Activated B cell treated with CpG ODN at 0.5 μM for 24 hours (primary cell): ENCODE data around the gene ITM2C. TPM values are rescaled to one million over a fixed set of nuclear protein-coding genes. Genes with fewer than 3 reads are reported as not detected.

Experiments
- ATAC-seq: fragments of 200-7000 bp; cut with Tn5 transposase; one replicate; pipeline ENCODE4 v1.10.0; 2021; ENCODE audit warnings: low read depth, mild to moderate bottlenecking, moderate library complexity
- CTCF ChIA-PET: fragments of 350-600 bp; sonication (Branson Sonifier 250); formaldehyde crosslinking; loops from one replicate; lab custom pipeline; 2021; ENCODE audit warnings: antibody characterized with exemption; lab: Charles Lee
- POLR2A ChIA-PET: fragments of 350-600 bp; sonication (Branson Sonifier 250); formaldehyde crosslinking; loops from one replicate; lab custom pipeline; 2021; ENCODE audit warnings: antibody characterized with exemption; lab: Charles Lee
- DNase-seq: peaks from one replicate; pipeline ENCODE4 v3.0.0; 2022
- H3K27ac Mint-ChIP-seq: one replicate; pipeline ENCODE4 v1.8.0; 2020; ENCODE audit warnings: mixed read lengths
- H3K27me3 Mint-ChIP-seq: one replicate; pipeline ENCODE4 v1.8.0; 2021; ENCODE audit warnings: mixed read lengths
- H3K36me3 Mint-ChIP-seq: one replicate; pipeline ENCODE4 v1.8.0; 2021; ENCODE audit warnings: low read depth, mixed read lengths
- H3K4me1 Mint-ChIP-seq: one replicate; pipeline ENCODE4 v1.8.0; 2021; ENCODE audit warnings: mixed read lengths
- H3K4me3 Mint-ChIP-seq: one replicate; pipeline ENCODE4 v1.8.0; 2020; ENCODE audit warnings: mild to moderate bottlenecking, mixed read lengths
- H3K9me3 Mint-ChIP-seq: one replicate; pipeline ENCODE4 v1.8.0; 2020; ENCODE audit warnings: mixed read lengths
- CTCF ChIP-seq: fragments of 200-600 bp; IDR thresholded peaks from one replicate; pipeline ENCODE4 v1.8.0; 2022; ENCODE audit warnings: antibody characterized with exemption, mild to moderate bottlenecking
- intact Hi-C: fragments of 100-400 bp; cut with micrococcal nuclease; formaldehyde crosslinking; loops from one replicate; pipeline ENCODE4 v1.15.1; 2024
- total RNA-seq: library from RNA; stranded (reverse); gene quantifications from 2 replicates; pipeline ENCODE4 v1.2.3, GENCODE V29; 2022

ITM2C gene
- total RNA-seq, 1 donor from 2014 or later, result 102 TPM

- Mint-ChIP-seq H3K4me1 (peaks cover 8% of the 10 kb centered on the region), H3K27me3 (peaks cover 1% of the 10 kb centered on the region), H3K27ac (no peak overlapping the region), H3K36me3 (peaks cover 2% of the 10 kb centered on the region), H3K4me3 (no peak overlapping the region), H3K9me3 (no peaks in the 10 kb centered on the region)
- TF ChIP-seq CTCF, result no peak
- ATAC-seq (no peak), DNase-seq (peak; percentile 5)
- ChIA-PET POLR2A (no interaction called here), CTCF (no interaction called here)
- intact Hi-C loops, result no loop called here
Observed at GRCh38 chr2:230908092-230908594, 43.4 kb downstream of the ITM2C start.

GRCh38 chr2:230908595-230909191 lies 44.0 kb downstream of the ITM2C start:
- H3K4me1 Mint-ChIP-seq, result peaks cover 11% of the 10 kb centered on the region
- no peak overlapping the region for H3K27ac Mint-ChIP-seq
- ATAC-seq, result no peak
- no peak for TF ChIP-seq CTCF
- POLR2A ChIA-PET, result no interaction called here
- DNase-seq, result peak; percentile 5
- intact Hi-C loops, result no loop called here
- no peaks in the 10 kb centered on the region for H3K9me3 Mint-ChIP-seq
- peaks cover 1% of the 10 kb centered on the region for H3K27me3 Mint-ChIP-seq
- peaks cover 2% of the 10 kb centered on the region for H3K36me3 Mint-ChIP-seq
- CTCF ChIA-PET, result no interaction called here
- H3K4me3 Mint-ChIP-seq, result no peak overlapping the region

- DNase-seq (no peak), ATAC-seq (no peak)
- TF ChIP-seq CTCF, result no peak
- H3K27ac Mint-ChIP-seq, result no peak overlapping the region
- intact Hi-C loops, result no loop called here
- H3K27me3 Mint-ChIP-seq, result peaks cover 1% of the 10 kb centered on the region
- no peak overlapping the region for H3K4me3 Mint-ChIP-seq
- POLR2A ChIA-PET, result no interaction called here
- CTCF ChIA-PET, result no interaction called here
- peaks cover 2% of the 10 kb centered on the region for H3K36me3 Mint-ChIP-seq
- H3K9me3 Mint-ChIP-seq, result no peaks in the 10 kb centered on the region
- peaks cover 19% of the 10 kb centered on the region for H3K4me1 Mint-ChIP-seq
Observed at GRCh38 chr2:230909841-230910545, 45.3 kb downstream of the ITM2C start.

GRCh38 chr2:230910546-230911177 lies 45.9 kb downstream of the ITM2C start:
- ATAC-seq, result no peak
- peaks cover 2% of the 10 kb centered on the region for H3K36me3 Mint-ChIP-seq
- no peak overlapping the region for H3K27ac Mint-ChIP-seq
- H3K4me3 Mint-ChIP-seq, result no peak overlapping the region
- CTCF ChIA-PET, result no interaction called here
- H3K9me3 Mint-ChIP-seq, result no peaks in the 10 kb centered on the region
- intact Hi-C loops, result no loop called here
- peaks cover 1% of the 10 kb centered on the region for H3K27me3 Mint-ChIP-seq
- TF ChIP-seq CTCF, result no peak
- peaks cover 21% of the 10 kb centered on the region for H3K4me1 Mint-ChIP-seq
- DNase-seq, result no peak
- POLR2A ChIA-PET, result no interaction called here

GRCh38 chr2:230912046-230912445 lies 47.3 kb downstream of the ITM2C start:
- ATAC-seq (no peak), DNase-seq (no peak)
- ChIA-PET CTCF (interaction anchor here (0.8 to 2.9 kb wide), 8 partner anchors 12 to 88 kb away, joined by 3 to 33 read pairs (median 4); no protein-coding TSS in a partner anchor), POLR2A (no interaction called here)
- TF ChIP-seq CTCF, result no peak
- Mint-ChIP-seq H3K36me3 (peaks cover 2% of the 10 kb centered on the region), H3K27me3 (peaks cover 1% of the 10 kb centered on the region), H3K9me3 (no peaks in the 10 kb centered on the region), H3K27ac (no peak overlapping the region), H3K4me1 (peaks cover 21% of the 10 kb centered on the region), H3K4me3 (no peak overlapping the region)
- intact Hi-C loops, result no loop called here
